NB4 (cell line): ENCODE results near the gene HOXD1.

ENCODE experiments used
- MYC ChIP-seq: IDR thresholded peaks from 2 replicates; pipeline ENCODE4 v1.6.1; 2011; ENCODE audit warnings: low read depth, low read length
- TF ChIP-seq, protein P1 (sequence below): IDR thresholded peaks from one replicate; pipeline ENCODE4 v1.5.1; 2012; ENCODE audit warnings: low read depth, low read length

DNA sequence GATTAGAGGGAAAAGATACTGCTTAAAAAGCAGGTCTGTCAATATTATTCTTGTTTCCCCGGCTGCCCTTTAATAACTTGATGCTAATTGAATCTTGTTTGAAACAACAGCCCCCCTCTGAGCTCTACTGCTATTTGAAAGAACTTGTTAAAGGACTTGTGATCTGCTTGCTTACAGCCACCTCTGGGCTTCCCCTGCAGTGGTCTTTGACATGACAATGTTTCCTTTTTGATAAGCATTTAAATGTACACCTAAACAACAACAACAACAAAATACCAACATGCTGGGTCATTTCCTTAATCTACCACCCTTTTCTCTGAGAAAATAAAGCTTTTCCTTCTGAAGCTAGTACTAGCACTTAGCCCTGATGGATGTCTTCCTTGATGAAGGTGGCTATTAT, 3.9 kb downstream of the HOXD1 start:
- TF ChIP-seq, protein P1, sequence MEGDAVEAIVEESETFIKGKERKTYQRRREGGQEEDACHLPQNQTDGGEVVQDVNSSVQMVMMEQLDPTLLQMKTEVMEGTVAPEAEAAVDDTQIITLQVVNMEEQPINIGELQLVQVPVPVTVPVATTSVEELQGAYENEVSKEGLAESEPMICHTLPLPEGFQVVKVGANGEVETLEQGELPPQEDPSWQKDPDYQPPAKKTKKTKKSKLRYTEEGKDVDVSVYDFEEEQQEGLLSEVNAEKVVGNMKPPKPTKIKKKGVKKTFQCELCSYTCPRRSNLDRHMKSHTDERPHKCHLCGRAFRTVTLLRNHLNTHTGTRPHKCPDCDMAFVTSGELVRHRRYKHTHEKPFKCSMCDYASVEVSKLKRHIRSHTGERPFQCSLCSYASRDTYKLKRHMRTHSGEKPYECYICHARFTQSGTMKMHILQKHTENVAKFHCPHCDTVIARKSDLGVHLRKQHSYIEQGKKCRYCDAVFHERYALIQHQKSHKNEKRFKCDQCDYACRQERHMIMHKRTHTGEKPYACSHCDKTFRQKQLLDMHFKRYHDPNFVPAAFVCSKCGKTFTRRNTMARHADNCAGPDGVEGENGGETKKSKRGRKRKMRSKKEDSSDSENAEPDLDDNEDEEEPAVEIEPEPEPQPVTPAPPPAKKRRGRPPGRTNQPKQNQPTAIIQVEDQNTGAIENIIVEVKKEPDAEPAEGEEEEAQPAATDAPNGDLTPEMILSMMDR, result no peak
- no peak for TF ChIP-seq MYC
